GM06990 (cell line): Measurements from ENCODE around the gene STOM.

Experiments
- DNase-seq: peaks from one replicate; pipeline ENCODE4 v3.0.0-alpha.2; 2011; ENCODE audit not compliant: insufficient read length; ENCODE audit errors: extremely low read depth
- H3K27me3 ChIP-seq: replicated peaks from 2 replicates; pipeline ENCODE4 v1.6.0; 2011; ENCODE audit warnings: low read length; ENCODE audit not compliant: control insufficient read depth, insufficient read depth
- H3K36me3 ChIP-seq: 2 replicates; pipeline ENCODE4 v1.5.1; 2011; ENCODE audit warnings: low read length; ENCODE audit not compliant: control insufficient read depth, insufficient read depth
- H3K4me3 ChIP-seq: replicated peaks from 2 replicates; pipeline ENCODE4 v1.5.1; 2011; ENCODE audit warnings: low read depth, mild to moderate bottlenecking, control low read depth, low read length
- CTCF ChIP-seq: IDR thresholded peaks from 2 replicates; pipeline ENCODE4 v1.5.1; 2011; ENCODE audit warnings: low read length, control low read depth, mild to moderate bottlenecking, inconsistent platforms; ENCODE audit not compliant: insufficient read depth, poor library complexity, severe bottlenecking

The STOM gene

GRCh38 chr9:121296213-121297127 lies 73.6 kb downstream of the STOM start:
- no peak for TF ChIP-seq CTCF
- H3K4me3 ChIP-seq, result no peak overlapping the region
- no peaks in the 10 kb centered on the region; the same call in 1 of the 2 replicates for H3K36me3 ChIP-seq
- DNase-seq, result no peak
- peaks cover 2% of the 10 kb centered on the region; the same call in 1 of the 2 replicates for H3K27me3 ChIP-seq

DNA sequence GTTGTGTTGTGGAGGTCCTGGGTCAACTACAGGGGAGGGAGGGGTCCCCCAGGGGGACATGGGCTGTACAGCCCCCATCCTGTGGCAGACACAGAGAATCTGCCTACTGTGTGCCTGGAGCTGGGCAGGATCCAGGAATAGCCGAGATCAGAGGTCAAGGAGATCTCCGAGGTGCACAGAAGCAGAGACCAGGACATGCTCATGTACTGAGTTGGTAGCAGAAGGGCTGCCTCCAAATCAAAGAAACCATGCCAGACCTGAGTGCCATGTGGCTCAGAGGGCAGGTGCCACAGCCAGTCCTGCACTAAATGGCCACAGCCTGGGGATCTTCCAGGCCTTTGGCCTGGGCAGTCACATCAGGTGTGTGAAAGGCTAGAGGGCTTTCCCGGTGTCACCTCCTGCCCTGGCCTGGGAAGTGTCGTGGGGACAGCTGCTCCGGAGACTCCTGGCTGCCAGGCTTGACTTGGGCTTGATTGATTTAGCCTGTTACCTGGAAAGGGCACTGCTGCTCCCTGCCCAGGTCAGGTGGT lies 74.3 kb downstream of the STOM start:
- Histone ChIP-seq H3K36me3 (no peaks in the 10 kb centered on the region; the same call in 1 of the 2 replicates), H3K27me3 (peaks cover under 1% of the 10 kb centered on the region; the same call in 1 of the 2 replicates), H3K4me3 (no peak overlapping the region)
- TF ChIP-seq CTCF, result no peak
- no peak for DNase-seq

DNA sequence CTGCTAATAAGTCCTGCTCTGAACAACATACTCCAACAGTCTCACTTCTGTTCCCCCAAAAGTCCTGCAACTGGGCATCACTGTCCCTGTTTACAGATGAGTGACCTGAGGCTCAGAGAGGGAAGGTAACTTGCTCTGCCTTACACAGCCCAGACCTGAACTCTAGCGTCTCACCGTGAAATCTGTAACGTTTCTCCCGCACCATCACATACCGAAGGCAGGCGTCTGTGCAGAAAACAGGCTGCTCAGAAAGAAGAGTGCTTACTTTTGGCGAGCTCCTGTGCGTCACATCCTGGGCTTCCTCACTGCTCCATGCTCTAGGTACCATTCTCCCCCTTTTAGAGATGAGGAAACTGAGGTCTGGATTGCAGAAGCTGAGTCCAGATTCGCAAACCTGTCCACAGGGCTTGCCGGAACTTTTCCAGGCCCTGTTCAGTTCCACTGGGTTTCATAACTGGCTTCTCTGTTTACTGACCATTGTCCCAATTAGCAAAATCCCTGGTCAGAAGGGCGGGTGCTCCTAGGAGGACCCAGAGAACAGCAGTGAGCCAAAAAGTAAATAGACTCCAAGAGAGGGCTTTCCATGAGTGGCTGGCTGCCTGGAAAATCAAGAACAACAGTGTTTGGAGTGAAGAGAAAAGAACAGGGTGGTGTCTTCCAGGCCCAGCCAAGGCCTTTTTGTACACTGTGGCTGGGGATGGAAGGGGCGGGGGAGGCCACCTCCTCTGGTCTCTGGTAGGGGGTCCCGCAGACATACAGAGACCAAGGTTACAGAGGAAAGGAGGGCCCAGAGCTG lies 75.0 kb downstream of the STOM start:
- DNase-seq, result no peak
- no peak for TF ChIP-seq CTCF
- Histone ChIP-seq H3K4me3 (no peak overlapping the region), H3K36me3 (no peaks in the 10 kb centered on the region; the same call in 1 of the 2 replicates), H3K27me3 (no peaks in the 10 kb centered on the region; the same call in 1 of the 2 replicates)

DNA sequence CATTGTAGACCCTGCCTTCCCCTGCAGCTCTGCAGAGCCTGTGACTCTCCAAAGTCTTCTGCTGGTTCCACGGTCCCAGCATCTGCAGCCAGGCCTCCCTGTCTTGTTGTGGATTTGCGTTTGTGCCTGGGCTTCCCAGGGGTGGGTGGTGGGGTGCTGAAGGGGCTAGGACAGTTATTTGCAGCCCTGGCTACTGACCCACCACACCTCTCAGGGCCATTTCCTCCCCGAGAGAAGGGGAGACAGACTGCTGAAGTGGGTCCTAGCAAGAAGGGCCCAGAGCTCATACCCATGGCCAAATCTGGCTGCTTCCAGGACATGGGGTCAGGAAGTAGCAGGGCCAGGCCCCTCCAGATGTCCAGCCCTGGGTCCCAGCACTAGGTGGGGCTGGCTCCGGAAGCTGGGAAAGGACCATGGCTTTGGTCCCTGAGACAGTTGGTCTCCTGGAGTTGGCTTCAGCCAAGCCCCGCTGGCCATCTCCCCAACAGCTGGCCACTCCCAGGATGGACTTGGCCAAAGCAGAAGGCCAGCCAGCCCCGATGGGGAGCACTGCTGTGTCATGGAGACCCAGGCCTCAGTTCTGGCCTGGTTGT lies 75.8 kb downstream of the STOM start:
- Histone ChIP-seq H3K4me3 (no peak overlapping the region), H3K36me3 (no peaks in the 10 kb centered on the region; the same call in 1 of the 2 replicates), H3K27me3 (no peaks in the 10 kb centered on the region; the same call in 1 of the 2 replicates)
- TF ChIP-seq CTCF, result no peak
- no peak for DNase-seq

DNA sequence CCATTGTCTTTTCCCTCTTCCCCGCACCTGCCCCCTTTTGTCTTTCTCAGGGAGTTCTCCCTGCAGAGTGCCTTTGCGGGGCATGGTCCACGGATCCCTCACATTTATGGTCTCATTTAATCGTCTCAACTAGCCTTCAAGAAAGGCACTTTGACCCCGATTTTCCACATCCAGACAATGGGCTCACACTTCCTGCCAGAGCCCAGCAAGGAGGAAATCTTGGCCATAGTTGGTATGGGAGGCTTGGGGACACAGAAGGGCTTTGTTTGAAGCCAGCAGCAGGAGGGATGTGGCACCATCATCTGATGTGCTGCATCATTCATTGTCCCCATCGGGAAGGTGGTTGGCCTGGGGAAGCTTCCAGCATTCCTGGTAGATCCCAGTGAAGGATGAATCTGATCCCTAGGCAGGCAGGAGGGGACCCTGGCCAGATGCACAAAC lies 77.2 kb downstream of the STOM start:
- TF ChIP-seq CTCF, result no peak
- no peaks in the 10 kb centered on the region; the same call in 1 of the 2 replicates for H3K36me3 ChIP-seq
- H3K27me3 ChIP-seq, result no peaks in the 10 kb centered on the region; the same call in 1 of the 2 replicates
- H3K4me3 ChIP-seq, result no peak overlapping the region
- DNase-seq, result no peak
